GM10248 (cell line): ENCODE data around the gene ABCF3.
A peak's percentile ranks its signal among the peaks of the same experiment; 100 is the strongest.

ENCODE experiments used
- CTCF ChIA-PET: fragments of 300-600 bp; sonication (Branson Sonifier 250); formaldehyde crosslinking; extraction: SDS; loops from one replicate; lab custom pipeline; 2021; ENCODE audit warnings: antibody characterized with exemption; lab: Yijun Ruan, JAX
- POLR2A ChIA-PET: fragments of 350-650 bp; sonication (Branson Sonifier 250); formaldehyde crosslinking; extraction: SDS; loops from one replicate; lab custom pipeline; 2020; ENCODE audit warnings: antibody characterized with exemption; lab: Yijun Ruan, JAX
- DNase-seq: peaks from one replicate; pipeline ENCODE4 v3.0.0; 2012; ENCODE audit errors: extremely low spot score
- CTCF ChIP-seq: IDR thresholded peaks from 2 replicates; pipeline ENCODE4 v1.5.1; 2012; ENCODE audit warnings: mild to moderate bottlenecking, low read depth; ENCODE audit errors: extremely low read depth, missing control alignments, control extremely low read depth

The ABCF3 gene

GRCh38 chr3:184173374-184173722 is 12.7 kb upstream of the ABCF3 start:
- no peak for TF ChIP-seq CTCF
- no peak for DNase-seq
- CTCF ChIA-PET, result interaction anchor here (0.8 to 4.1 kb wide), 7 partner anchors 10 to 288 kb away, joined by 3 to 11 read pairs (median 5); partner anchors contain the start of gene PARL
- POLR2A ChIA-PET, result no interaction called here

GRCh38 chr3:184174284-184174645 is 11.7 kb upstream of the ABCF3 start:
- CTCF ChIA-PET, result interaction anchor here (0.7 to 4.1 kb wide), 6 partner anchors 9 to 289 kb away, joined by 3 to 11 read pairs (median 6); partner anchors contain the start of gene PARL
- POLR2A ChIA-PET, result interaction anchor here (1.1 kb wide), 1 partner anchor 11 kb away, joined by 7 read pairs; the partner anchor contains the start of gene ABCF3
- no peak for TF ChIP-seq CTCF
- DNase-seq, result no peak

GRCh38 chr3:184174646-184175492 is 11.1 kb upstream of the ABCF3 start, which contains the start of gene AP2M1:
Gene AP2M1, plus strand, starts transcription at chr3:184174855. Its CDS starts 2,139 bp downstream, at chr3:184176994.
- ChIA-PET CTCF (interaction anchor here (0.7 to 4.1 kb wide), 3 partner anchors 12 to 78 kb away, joined by 3 to 11 read pairs (median 8); no protein-coding TSS in a partner anchor), POLR2A (interaction anchor here (1.1 kb wide), 1 partner anchor 11 kb away, joined by 7 read pairs; the partner anchor contains the start of gene ABCF3)
- TF ChIP-seq CTCF, result peak; percentile 21
- peak; percentile 96 for DNase-seq

- no peak for TF ChIP-seq CTCF
- no peak for DNase-seq
- ChIA-PET CTCF (no interaction called here), POLR2A (no interaction called here)
These were observed 10.5 kb upstream of the ABCF3 start for GRCh38 chr3:184175506-184175905.

GRCh38 chr3:184175981-184176376 is 10.0 kb upstream of the ABCF3 start:
- CTCF ChIA-PET, result interaction anchor here (1.0 to 2.1 kb wide), 2 partner anchors 52 to 74 kb away, joined by 3 to 7 read pairs; partner anchors contain the start of gene EEF1AKMT4
- POLR2A ChIA-PET, result no interaction called here
- DNase-seq, result no peak
- no peak for TF ChIP-seq CTCF
